GM12878 (cell line): Measurements from ENCODE around the gene BCOR. TPM values are rescaled to one million over a fixed set of nuclear protein-coding genes. Genes with fewer than 3 reads are reported as not detected.
A peak's percentile ranks its signal among the peaks of the same experiment; 100 is the strongest.

Experiments used
- ATAC-seq: fragments of 200-7000 bp; cut with Tn5 transposase; 3 replicates; pipeline ENCODE4 v1.9.1; 2020; ENCODE audit warnings: mild to moderate bottlenecking, moderate library complexity
- BruUV-seq: library from RNA; stranded (reverse); fragments of 400-500 nt; replicated peaks from 2 replicates; lab custom pipeline; 2021; lab: Mats Ljungman, UMichigan
- CTCF ChIA-PET: fragments of 300-600 bp; sonication (Branson Sonifier 250); formaldehyde crosslinking; extraction: SDS; loops from one replicate; lab custom pipeline; 2021; ENCODE audit warnings: inconsistent platforms; lab: Yijun Ruan, JAX
- POLR2A ChIA-PET: fragments of 350-600 bp; formaldehyde crosslinking; extraction: SDS; loops from one replicate; lab custom pipeline; 2021; ENCODE audit warnings: inconsistent platforms; lab: Charles Lee
- RAD21 ChIA-PET: fragments of 300-600 bp; sonication (Branson Sonifier 250); formaldehyde crosslinking; loops from one replicate; lab custom pipeline; 2023; ENCODE audit warnings: antibody characterized with exemption; ENCODE audit not compliant: unreplicated experiment; lab: Charles Lee
- SMC1A ChIA-PET: fragments of 300-600 bp; sonication (Branson Sonifier 250); formaldehyde crosslinking; loops from one replicate; lab custom pipeline; 2023; ENCODE audit not compliant: unreplicated experiment, uncharacterized antibody; lab: Charles Lee
- DNase-seq: peaks from one replicate; pipeline ENCODE4 v3.0.0-alpha.2; 2011; ENCODE audit warnings: low read depth, low spot score
- FAIRE-seq: peaks from 3 replicates; lab custom pipeline; 2011; peaks lifted over from hg19 to GRCh38; lab: Jason Lieb, UNC
- H2AFZ ChIP-seq: 2 replicates; pipeline ENCODE4 v1.6.0; 2011; ENCODE audit warnings: low read depth, low read length, control low read depth; ENCODE audit not compliant: control insufficient read depth
- H3K27ac ChIP-seq: 2 replicates; pipeline ENCODE4 v1.5.1; 2011; ENCODE audit warnings: control low read depth; ENCODE audit not compliant: control insufficient read depth, insufficient read depth
- H3K27me3 ChIP-seq, 2 experiments: replicated peaks in 1 of 2; 2 replicates each; pipeline versions ENCODE4 v1.6.0 to v1.6.1; 2011; ENCODE audit warnings: low read length in 1 of 2; ENCODE audit not compliant: control insufficient read depth in 2 of 2, insufficient read depth in 2 of 2
- H3K36me3 ChIP-seq, 2 experiments: 2 replicates each; pipeline ENCODE4 v1.5.1; 2011; ENCODE audit warnings: low read length in 1 of 2; ENCODE audit not compliant: control insufficient read depth in 2 of 2, insufficient read depth in 2 of 2
- H3K4me1 ChIP-seq: 2 replicates; pipeline ENCODE4 v1.6.1; 2011; ENCODE audit warnings: mild to moderate bottlenecking, low read length, moderate library complexity, mixed read lengths; ENCODE audit not compliant: control insufficient read depth, insufficient read depth
- H3K4me2 ChIP-seq: 2 replicates; pipeline ENCODE4 v1.6.0; 2011; ENCODE audit warnings: control low read depth; ENCODE audit not compliant: control insufficient read depth, insufficient read depth
- H3K4me3 ChIP-seq: fragments of 200-600 bp; sonication (generic); 2 replicates; pipeline ENCODE4 v1.5.1; 2016
- H3K79me2 ChIP-seq: 2 replicates; pipeline ENCODE4 v1.6.0; 2011; ENCODE audit warnings: low read length; ENCODE audit not compliant: control insufficient read depth, insufficient read depth
- H3K9ac ChIP-seq: 2 replicates; pipeline ENCODE4 v1.8.0; 2011; ENCODE audit warnings: low read length, control low read depth, mixed read lengths; ENCODE audit not compliant: control insufficient read depth, insufficient read depth
- H3K9me3 ChIP-seq: replicated peaks from 3 replicates; pipeline ENCODE4 v1.5.1; 2011; ENCODE audit warnings: mild to moderate bottlenecking, low read length; ENCODE audit not compliant: control insufficient read depth, insufficient read depth
- H4K20me1 ChIP-seq: 2 replicates; pipeline ENCODE4 v1.6.0; 2011; ENCODE audit not compliant: control insufficient read depth, insufficient read depth
- DPF2 ChIP-seq: fragments of 450-650 bp; IDR thresholded peaks from 2 replicates; pipeline ENCODE4 v1.6.1; 2017; ENCODE audit warnings: mild to moderate bottlenecking
- JUNB ChIP-seq: IDR thresholded peaks from 2 replicates; pipeline ENCODE4 v1.6.1; 2016; ENCODE audit warnings: antibody characterized with exemption, mild to moderate bottlenecking
- MTA2 ChIP-seq: fragments of 450-650 bp; IDR thresholded peaks from 2 replicates; pipeline ENCODE4 v1.6.1; 2016; ENCODE audit warnings: low read depth, mild to moderate bottlenecking, moderate library complexity
- RBBP5 ChIP-seq: fragments of 200-600 bp; sonication (generic); conservative IDR thresholded peaks from 2 replicates; pipeline ENCODE4 v1.6.1; 2016
- SPI1 ChIP-seq: IDR thresholded peaks from 2 replicates; pipeline ENCODE4 v1.6.1; 2011; ENCODE audit warnings: low read depth, mild to moderate bottlenecking, low read length, moderate library complexity, borderline replicate concordance; ENCODE audit not compliant: insufficient read depth
- TCF7 ChIP-seq: IDR thresholded peaks from 2 replicates; pipeline ENCODE4 v1.6.1; 2014; ENCODE audit warnings: antibody characterized with exemption, borderline replicate concordance
- ZBED1 ChIP-seq: IDR thresholded peaks from 2 replicates; pipeline ENCODE4 v1.6.1; 2016; ENCODE audit warnings: borderline replicate concordance
- WGBS: methylation state at CpG from one replicate; pipeline ENCODE4 v1.1.6; 2016; ENCODE audit warnings: low lambda C conversion rate; ENCODE audit not compliant: insufficient replicate concordance, insufficient coverage; ENCODE audit errors: missing lambda C conversion rate; 5-methylcytosine and 5-hydroxymethylcytosine counted together
- in situ Hi-C: fragments of 300-500 bp; cut with MboI; formaldehyde crosslinking; loops from 9 replicates; pipeline ENCODE4 v1.14.3; 2018; ENCODE audit warnings: mixed read lengths
- intact Hi-C: fragments of 100-400 bp; cut with micrococcal nuclease; formaldehyde crosslinking; loops from one replicate; pipeline ENCODE4 v1.14.2; 2022; ENCODE audit not compliant: unreplicated experiment
- polyA plus RNA-seq, 11 experiments: library from polyadenylated mRNA; depleted of rRNA in 4 of 11; unstranded in 6 of 11; stranded (reverse) in 5 of 11; fragments of >200 nt; fragmentation: Nextera tagmentation in 4 of 11; fragmentation: Illumina TruSeq in 1 of 11; extraction: Ambion mirVana in 4 of 11; extraction: Trizol in 1 of 11; gene quantifications; 1 replicate in 1 of 11; 2 replicates in 10 of 11; pipeline versions ENCODE4 v1.2.1 to v1.2.3, GENCODE V29; 2011 to 2016; ENCODE audit warnings: inconsistent platforms in 2 of 11, missing spikeins in 2 of 11, low read depth in 1 of 11
- total RNA-seq, 4 experiments: library from RNA; depleted of rRNA in 3 of 4; stranded (reverse); fragments of >200 nt in 3 of 4; fragmentation: Illumina TruSeq in 1 of 4; extraction: Trizol in 1 of 4; gene quantifications; 2 replicates each; pipeline versions ENCODE4 v1.2.1 to v1.2.3, GENCODE V29; 2013 to 2021
- TF ChIP-seq, protein P1 (sequence below): IDR thresholded peaks from 2 replicates; pipeline ENCODE4 v1.6.1; 2012; ENCODE audit warnings: low read depth, low read length, improper control_type of control experiment
- TF ChIP-seq, protein P2 (sequence below): fragments of 450-650 bp; IDR thresholded peaks from 2 replicates; pipeline ENCODE4 v1.6.1; 2014; ENCODE audit warnings: mild to moderate bottlenecking
- TF ChIP-seq, protein P3 (sequence below): fragments of 450-650 bp; IDR thresholded peaks from 2 replicates; pipeline ENCODE4 v1.6.1; 2017; ENCODE audit warnings: low read depth, mild to moderate bottlenecking, moderate library complexity

Gene BCOR
- total and polyA plus RNA-seq, 10 of the 15 experiments (the other 5 are each of a cell fraction or from before 2014, with no cell fraction given) = 5.1 to 16.4 (median 10.1) TPM

DNA sequence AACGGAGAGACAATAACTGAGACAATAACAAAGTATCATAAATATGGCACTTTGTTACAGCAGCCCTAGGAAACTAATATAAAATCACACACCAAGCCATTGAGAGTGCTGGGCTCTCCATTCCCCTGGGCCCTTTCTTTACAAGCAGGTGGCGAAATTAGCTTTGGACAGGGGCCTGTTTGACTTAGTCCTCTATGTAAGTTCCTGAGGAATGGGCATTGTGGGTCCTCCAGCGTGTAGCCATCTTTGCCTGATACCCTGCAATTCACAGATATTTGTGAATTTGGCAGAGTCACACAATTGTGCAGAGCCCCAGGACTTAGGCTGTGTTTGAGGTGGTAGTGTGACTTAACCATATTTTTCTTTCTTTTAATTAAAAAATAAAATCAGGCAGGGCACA lies 67.6 kb downstream of the BCOR start:
- H4K20me1 ChIP-seq = no peaks in the 10 kb centered on the region; the same call in 1 of the 2 replicates

DNA sequence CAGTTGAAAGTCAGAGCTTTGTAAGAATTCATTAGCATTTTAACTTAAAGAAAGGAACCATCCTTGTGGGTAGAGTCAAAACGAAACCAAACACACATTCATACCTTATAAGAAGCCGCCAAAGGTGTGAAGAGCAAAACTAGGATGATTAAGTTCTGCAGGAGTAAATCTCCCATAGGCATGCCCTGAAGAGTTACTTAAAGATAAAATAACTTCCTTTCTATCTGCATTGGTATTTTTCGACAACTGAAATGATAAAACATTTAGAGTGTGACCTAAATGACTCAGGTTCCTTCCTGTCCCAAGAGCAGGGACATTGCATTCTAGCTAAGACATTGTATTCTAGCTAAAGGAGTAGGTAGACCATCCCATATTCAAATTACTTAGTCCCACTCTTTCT lies 75.3 kb downstream of the BCOR start:
- intact Hi-C loops = no loop called here
- SMC1A ChIA-PET = no interaction called here
- POLR2A ChIA-PET = no interaction called here
- TF ChIP-seq SPI1 (0 out of 2 replicates have a peak, but pooled peaks have one; percentile 2), DPF2 (0 out of 2 replicates have a peak, but pooled peaks have one; percentile 34), MTA2 (no peak), JUNB (peak; percentile 56; the same call in 1 of the 2 replicates)
- TF ChIP-seq, protein P1, sequence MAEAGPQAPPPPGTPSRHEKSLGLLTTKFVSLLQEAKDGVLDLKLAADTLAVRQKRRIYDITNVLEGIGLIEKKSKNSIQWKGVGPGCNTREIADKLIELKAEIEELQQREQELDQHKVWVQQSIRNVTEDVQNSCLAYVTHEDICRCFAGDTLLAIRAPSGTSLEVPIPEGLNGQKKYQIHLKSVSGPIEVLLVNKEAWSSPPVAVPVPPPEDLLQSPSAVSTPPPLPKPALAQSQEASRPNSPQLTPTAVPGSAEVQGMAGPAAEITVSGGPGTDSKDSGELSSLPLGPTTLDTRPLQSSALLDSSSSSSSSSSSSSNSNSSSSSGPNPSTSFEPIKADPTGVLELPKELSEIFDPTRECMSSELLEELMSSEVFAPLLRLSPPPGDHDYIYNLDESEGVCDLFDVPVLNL = no peak
- TF ChIP-seq, protein P2, sequence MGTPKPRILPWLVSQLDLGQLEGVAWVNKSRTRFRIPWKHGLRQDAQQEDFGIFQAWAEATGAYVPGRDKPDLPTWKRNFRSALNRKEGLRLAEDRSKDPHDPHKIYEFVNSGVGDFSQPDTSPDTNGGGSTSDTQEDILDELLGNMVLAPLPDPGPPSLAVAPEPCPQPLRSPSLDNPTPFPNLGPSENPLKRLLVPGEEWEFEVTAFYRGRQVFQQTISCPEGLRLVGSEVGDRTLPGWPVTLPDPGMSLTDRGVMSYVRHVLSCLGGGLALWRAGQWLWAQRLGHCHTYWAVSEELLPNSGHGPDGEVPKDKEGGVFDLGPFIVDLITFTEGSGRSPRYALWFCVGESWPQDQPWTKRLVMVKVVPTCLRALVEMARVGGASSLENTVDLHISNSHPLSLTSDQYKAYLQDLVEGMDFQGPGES = no peak

More for the DNA sequence above, 67.6 kb downstream of the BCOR start:
- no peak for FAIRE-seq
- Histone ChIP-seq H2AFZ (no peak overlapping the region), H3K9me3 (no peaks in the 10 kb centered on the region; the same call in 2 of the 3 replicates), H3K4me1 (no peaks in the 10 kb centered on the region), H3K27ac (no peak overlapping the region), H3K4me3 (no peak overlapping the region), H3K4me2 (no peak overlapping the region), H3K9ac (no peak overlapping the region), H3K79me2 (no peaks in the 10 kb centered on the region), H3K36me3 (no peaks in the 10 kb centered on the region), H3K27me3 (no peaks in the 10 kb centered on the region)
- SMC1A ChIA-PET = no interaction called here
- 10% methylated on average over 3 of the region's 3 CpGs for WGBS
- DNase-seq = no peak
- no TSS peak for BruUV-seq
- RAD21 ChIA-PET = no interaction called here
- TF ChIP-seq SPI1 (no peak), RBBP5 (no peak), TCF7 (no peak), ZBED1 (no peak)
- TF ChIP-seq, protein P3, sequence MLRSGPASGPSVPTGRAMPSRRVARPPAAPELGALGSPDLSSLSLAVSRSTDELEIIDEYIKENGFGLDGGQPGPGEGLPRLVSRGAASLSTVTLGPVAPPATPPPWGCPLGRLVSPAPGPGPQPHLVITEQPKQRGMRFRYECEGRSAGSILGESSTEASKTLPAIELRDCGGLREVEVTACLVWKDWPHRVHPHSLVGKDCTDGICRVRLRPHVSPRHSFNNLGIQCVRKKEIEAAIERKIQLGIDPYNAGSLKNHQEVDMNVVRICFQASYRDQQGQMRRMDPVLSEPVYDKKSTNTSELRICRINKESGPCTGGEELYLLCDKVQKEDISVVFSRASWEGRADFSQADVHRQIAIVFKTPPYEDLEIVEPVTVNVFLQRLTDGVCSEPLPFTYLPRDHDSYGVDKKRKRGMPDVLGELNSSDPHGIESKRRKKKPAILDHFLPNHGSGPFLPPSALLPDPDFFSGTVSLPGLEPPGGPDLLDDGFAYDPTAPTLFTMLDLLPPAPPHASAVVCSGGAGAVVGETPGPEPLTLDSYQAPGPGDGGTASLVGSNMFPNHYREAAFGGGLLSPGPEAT = no peak
- ATAC-seq = no peak
- CTCF ChIA-PET = no interaction called here
- intact Hi-C loops = no loop called here
- POLR2A ChIA-PET = no interaction called here
- in situ Hi-C loops = no loop called here

More for the DNA sequence above, 75.3 kb downstream of the BCOR start:
- WGBS = 1% methylated on average over 3 of the region's 3 CpGs
- in situ Hi-C loops = no loop called here
- FAIRE-seq (peak; percentile 13), DNase-seq (no peak), ATAC-seq (peak; percentile 82)
- H3K4me3 ChIP-seq = no peak overlapping the region
- no peak overlapping the region for H3K27ac ChIP-seq
- RAD21 ChIA-PET = interaction anchor here (1.1 kb wide), 1 partner anchor 131 kb away, joined by 4 read pairs; no protein-coding TSS in a partner anchor
- no peak overlapping the region for H3K9ac ChIP-seq
- H3K4me2 ChIP-seq = no peak overlapping the region
- no peaks in the 10 kb centered on the region for H3K27me3 ChIP-seq
- no peaks in the 10 kb centered on the region for H3K36me3 ChIP-seq
- H4K20me1 ChIP-seq = no peaks in the 10 kb centered on the region
- H3K9me3 ChIP-seq = no peaks in the 10 kb centered on the region; the same call in 2 of the 3 replicates
- CTCF ChIA-PET = no interaction called here
- BruUV-seq = no TSS peak
- no peaks in the 10 kb centered on the region for H3K79me2 ChIP-seq
- H3K4me1 ChIP-seq = peaks cover 8% of the 10 kb centered on the region; the same call in 1 of the 2 replicates
- no peak overlapping the region for H2AFZ ChIP-seq
